Stimulated activated naive CD8-positive, alpha-beta T cell treated with anti-CD3 and anti-CD28 coated beads, Interleukin-15, amount 100 ng/mL, for 72 hours (primary cell): ENCODE data around the gene OPN1MW.
A peak's percentile ranks its signal among the peaks of the same experiment; 100 is the strongest.
"Not testable (repeated sequence)": the region's sequence is repeated elsewhere in the genome, so short reads cannot be mapped to it uniquely, and the experiment has no call there.

Experiments used
- ATAC-seq: fragments of 150-1000 bp; cut with Tn5 transposase; 2 replicates; pipeline ENCODE4 v1.10.0; 2021; ENCODE audit warnings: mild to moderate bottlenecking, moderate library complexity
- DNase-seq, 2 donors: peaks; one replicate each; pipeline ENCODE4 v3.0.0; 2021 to 2022
- H3K27ac Mint-ChIP-seq, 2 donors: one replicate each; pipeline ENCODE4 v1.8.0; 2022; ENCODE audit warnings: mild to moderate bottlenecking in 2 of 2, mixed read lengths in 2 of 2, moderate library complexity in 2 of 2
- H3K27me3 Mint-ChIP-seq: one replicate; pipeline ENCODE4 v1.8.0; 2022; ENCODE audit warnings: mixed read lengths
- H3K4me1 Mint-ChIP-seq: one replicate; pipeline ENCODE4 v1.8.0; 2022; ENCODE audit warnings: mild to moderate bottlenecking, mixed read lengths
- H3K4me3 Mint-ChIP-seq, 2 donors: one replicate each; pipeline ENCODE4 v1.8.0; 2022; ENCODE audit warnings: mild to moderate bottlenecking in 2 of 2, mixed read lengths in 2 of 2, moderate library complexity in 1 of 2
- H3K9me3 Mint-ChIP-seq, 2 donors: one replicate each; pipeline ENCODE4 v1.8.0; 2022; ENCODE audit warnings: mixed read lengths in 2 of 2

Gene OPN1MW

DNA sequence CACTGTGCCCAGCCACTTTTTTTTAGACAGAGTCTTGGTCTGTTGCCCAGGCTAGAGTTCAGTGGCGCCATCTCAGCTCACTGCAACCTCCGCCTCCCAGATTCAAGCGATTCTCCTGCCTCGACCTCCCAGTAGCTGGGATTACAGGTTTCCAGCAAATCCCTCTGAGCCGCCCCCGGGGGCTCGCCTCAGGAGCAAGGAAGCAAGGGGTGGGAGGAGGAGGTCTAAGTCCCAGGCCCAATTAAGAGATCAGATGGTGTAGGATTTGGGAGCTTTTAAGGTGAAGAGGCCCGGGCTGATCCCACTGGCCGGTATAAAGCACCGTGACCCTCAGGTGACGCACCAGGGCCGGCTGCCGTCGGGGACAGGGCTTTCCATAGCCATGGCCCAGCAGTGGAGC is at the start of gene OPN1MW:
TSS of gene OPN1MW (plus strand) at position 301 of the 400 bp plus-strand sequence. CDS start at position 383, 82 bp downstream.
- H3K27ac Mint-ChIP-seq, H3K9me3 Mint-ChIP-seq, H3K27me3 Mint-ChIP-seq, ATAC-seq, H3K4me3 Mint-ChIP-seq, H3K4me1 Mint-ChIP-seq, DNase-seq: not testable (repeated sequence)

DNA sequence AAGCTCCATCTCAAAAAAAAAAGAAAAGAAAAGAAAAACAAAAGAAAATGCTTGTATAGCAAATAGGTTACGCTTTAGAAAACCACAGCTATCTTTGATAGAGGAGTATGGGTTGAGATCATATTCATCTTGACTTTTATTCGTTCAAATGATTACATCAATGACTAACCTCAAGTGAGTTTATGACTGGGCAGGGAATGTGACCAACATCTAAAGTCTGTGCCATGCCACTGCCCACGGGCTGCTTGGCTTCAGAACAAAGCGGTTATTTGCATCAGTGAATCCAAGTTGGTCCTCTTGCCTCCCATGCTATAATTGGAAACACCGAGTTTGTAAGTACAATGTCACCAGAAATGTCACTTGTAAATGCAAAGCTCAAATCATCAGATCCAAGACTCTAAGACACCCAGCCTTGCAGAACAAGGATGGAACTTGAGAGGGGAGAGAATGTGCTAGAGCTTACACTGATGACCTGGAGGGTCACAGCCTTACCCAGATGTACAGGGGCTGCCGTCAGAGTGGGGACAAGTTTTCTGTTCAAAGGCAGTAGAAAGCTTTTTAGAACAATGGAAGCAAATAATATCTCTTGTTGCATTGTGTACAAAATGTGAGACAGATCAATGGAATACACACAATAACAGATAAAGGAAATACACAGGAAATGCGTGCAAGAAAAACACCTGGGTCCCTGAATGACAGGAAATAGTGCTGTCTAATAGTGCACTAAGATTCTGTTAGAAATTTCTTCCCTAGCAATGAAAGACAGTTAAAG is 46.8 kb upstream of the OPN1MW start:
- Mint-ChIP-seq H3K27me3 (no peaks in the 10 kb centered on the region), H3K4me1 (peaks cover 16% of the 10 kb centered on the region), H3K27ac (peak overlapping the region in 1 of 2 donors; percentile 95), H3K9me3 (no peaks in the 10 kb centered on the region), H3K4me3 (peak overlapping the region; percentile 70 to 84)
- DNase-seq (no peak), ATAC-seq (peak; percentile 58)

DNA sequence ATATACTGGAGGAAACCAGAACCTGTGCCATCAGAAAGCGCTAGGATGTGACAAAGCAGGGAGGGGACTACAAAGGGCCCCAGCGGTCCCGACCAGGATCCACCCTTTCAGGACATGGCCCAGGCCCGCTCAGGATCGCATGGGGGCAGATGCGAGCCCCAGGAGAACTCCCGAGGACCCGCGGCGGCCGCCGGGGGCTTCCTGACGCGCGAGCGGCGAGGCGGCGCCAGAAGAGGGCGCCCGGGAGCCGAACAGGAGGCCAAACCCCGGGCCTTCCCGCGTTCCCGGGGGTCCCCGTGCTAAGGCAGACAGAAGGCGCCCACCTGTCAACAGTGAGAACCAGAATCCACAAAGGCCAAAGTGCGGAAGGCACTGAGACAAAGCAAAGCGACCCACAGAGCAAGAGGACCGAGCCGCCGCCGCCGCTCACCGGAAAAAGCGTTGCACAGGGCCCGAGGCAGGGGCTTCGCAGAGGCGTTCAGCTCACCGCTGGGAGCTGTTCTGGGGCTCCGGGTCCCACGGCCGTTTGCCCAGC is 45.7 kb upstream of the OPN1MW start:
- peaks cover 16% of the 10 kb centered on the region for H3K4me1 Mint-ChIP-seq
- H3K27ac Mint-ChIP-seq = peak overlapping the region; percentile 94 to 97
- peak overlapping the region; percentile 84 to 89 for H3K4me3 Mint-ChIP-seq
- H3K27me3 Mint-ChIP-seq = no peaks in the 10 kb centered on the region
- peak; percentile 89 for ATAC-seq
- no peaks in the 10 kb centered on the region for H3K9me3 Mint-ChIP-seq
- DNase-seq = peak; percentile 68

DNA sequence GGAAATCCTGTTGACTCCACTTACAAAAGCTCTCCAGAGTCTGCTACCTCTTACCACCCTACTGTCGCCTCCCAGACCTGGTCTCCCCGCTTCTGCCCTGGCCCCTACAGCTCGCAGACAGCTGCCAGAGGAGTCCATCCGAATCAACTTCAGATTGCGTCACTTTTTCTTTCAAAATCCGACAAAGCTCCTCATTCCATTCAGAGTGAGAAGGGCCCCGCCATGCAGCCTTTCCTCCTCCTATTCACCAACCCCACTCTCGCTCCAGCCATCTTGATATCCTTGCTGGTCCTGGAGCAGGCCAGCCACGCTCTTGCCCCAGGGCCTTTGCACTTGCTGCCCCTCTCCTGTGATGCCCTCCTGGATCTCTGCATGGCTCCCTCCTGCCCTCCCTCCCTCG is 43.5 kb upstream of the OPN1MW start:
- Mint-ChIP-seq H3K27me3 (no peaks in the 10 kb centered on the region), H3K9me3 (no peaks in the 10 kb centered on the region), H3K4me3 (no peak overlapping the region), H3K4me1 (peaks cover 16% of the 10 kb centered on the region), H3K27ac (no peak overlapping the region)
- no peak for DNase-seq
- ATAC-seq = no peak

DNA sequence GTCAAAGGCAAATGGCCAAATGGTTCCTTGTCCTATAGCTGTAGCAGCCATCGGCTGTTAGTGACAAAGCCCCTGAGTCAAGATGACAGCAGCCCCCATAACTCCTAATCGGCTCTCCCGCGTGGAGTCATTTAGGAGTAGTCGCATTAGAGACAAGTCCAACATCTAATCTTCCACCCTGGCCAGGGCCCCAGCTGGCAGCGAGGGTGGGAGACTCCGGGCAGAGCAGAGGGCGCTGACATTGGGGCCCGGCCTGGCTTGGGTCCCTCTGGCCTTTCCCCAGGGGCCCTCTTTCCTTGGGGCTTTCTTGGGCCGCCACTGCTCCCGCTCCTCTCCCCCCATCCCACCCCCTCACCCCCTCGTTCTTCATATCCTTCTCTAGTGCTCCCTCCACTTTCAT is 42.2 kb upstream of the OPN1MW start:
- DNase-seq = no peak
- Mint-ChIP-seq H3K9me3 (no peaks in the 10 kb centered on the region), H3K27ac (no peak overlapping the region), H3K4me1 (peaks cover 16% of the 10 kb centered on the region), H3K27me3 (no peaks in the 10 kb centered on the region), H3K4me3 (no peak overlapping the region)
- ATAC-seq = no peak

GRCh38 chrX:154140742-154141141 is 41.7 kb upstream of the OPN1MW start:
- peaks cover 13% of the 10 kb centered on the region for H3K4me1 Mint-ChIP-seq
- no peaks in the 10 kb centered on the region for H3K9me3 Mint-ChIP-seq
- no peak overlapping the region for H3K27ac Mint-ChIP-seq
- no peak overlapping the region for H3K4me3 Mint-ChIP-seq
- ATAC-seq (no peak), DNase-seq (no peak)
- H3K27me3 Mint-ChIP-seq = no peaks in the 10 kb centered on the region

DNA sequence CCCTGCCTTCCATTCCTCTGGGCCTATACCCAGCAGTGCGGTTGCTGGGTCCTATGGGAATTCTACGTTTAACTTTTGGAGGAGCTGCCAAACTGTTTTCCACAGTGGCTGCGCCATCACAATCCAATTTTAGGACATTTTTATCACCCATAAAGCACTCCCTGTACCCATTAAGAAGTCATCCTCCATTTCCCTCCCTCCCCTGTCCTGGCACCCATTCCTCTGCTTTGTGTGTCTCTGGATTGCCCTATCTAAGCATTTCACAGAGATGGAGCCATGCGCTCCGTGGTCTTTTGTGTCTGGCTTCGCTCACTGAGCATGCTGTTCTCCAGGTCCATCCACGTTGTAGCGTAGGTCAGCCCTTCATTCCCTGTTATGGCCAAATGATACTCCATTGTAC is 40.0 kb upstream of the OPN1MW start:
- H3K4me1 Mint-ChIP-seq = no peaks in the 10 kb centered on the region
- no peaks in the 10 kb centered on the region for H3K27me3 Mint-ChIP-seq
- H3K9me3 Mint-ChIP-seq = no peaks in the 10 kb centered on the region
- H3K27ac Mint-ChIP-seq = peak overlapping the region in 1 of 2 donors; percentile 19
- no peak overlapping the region for H3K4me3 Mint-ChIP-seq
- DNase-seq (no peak), ATAC-seq (no peak)

DNA sequence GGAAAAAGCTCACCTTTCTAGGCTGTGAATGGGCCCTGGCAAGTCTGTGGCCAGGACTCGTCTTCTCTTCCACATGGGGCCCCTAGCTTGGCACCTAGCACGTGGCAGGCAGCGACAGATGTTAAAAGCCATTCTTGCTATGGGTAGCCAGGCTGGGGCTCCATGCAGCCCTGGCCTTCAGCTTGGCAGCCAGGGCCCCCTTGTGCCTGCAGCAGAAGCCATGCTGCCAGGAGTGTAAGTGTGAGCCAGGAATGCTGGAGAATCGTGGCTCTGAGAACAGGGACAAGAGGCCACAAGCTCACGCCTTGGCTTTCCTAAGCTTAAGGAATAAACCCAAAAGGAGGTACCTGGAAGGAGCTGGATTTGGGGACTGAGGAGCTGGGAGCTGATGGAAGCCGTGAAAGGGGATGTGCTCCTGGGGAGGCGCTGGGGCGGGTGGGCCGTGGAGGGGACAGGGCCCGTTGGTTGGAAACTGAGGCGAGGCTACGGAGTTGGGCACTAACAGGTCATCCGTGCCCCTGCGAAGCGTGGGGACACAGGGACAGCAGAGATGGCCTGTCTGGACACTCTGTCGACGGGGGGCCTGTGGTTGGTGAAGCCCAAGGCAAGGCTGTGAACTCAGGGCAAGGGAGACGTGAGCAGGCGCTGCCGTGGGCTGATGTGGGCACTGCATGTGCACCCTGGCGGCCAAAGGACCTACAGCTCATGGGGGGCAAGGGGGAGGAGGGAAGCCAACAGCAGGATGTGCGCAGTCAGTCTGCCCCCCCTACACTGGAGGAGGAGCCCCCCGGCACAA is 39.2 kb upstream of the OPN1MW start:
- Mint-ChIP-seq H3K4me3 (no peak overlapping the region), H3K4me1 (no peaks in the 10 kb centered on the region), H3K9me3 (no peaks in the 10 kb centered on the region), H3K27ac (no peak overlapping the region), H3K27me3 (no peaks in the 10 kb centered on the region)
- DNase-seq (no peak), ATAC-seq (no peak)

DNA sequence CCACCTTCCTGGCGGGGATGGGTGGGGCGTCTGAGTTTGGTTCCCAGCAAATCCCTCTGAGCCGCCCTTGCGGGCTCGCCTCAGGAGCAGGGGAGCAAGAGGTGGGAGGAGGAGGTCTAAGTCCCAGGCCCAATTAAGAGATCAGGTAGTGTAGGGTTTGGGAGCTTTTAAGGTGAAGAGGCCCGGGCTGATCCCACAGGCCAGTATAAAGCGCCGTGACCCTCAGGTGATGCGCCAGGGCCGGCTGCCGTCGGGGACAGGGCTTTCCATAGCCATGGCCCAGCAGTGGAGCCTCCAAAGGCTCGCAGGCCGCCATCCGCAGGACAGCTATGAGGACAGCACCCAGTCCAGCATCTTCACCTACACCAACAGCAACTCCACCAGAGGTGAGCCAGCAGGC is 38.4 kb upstream of the OPN1MW start, which contains the start of gene OPN1LW:
TSS of gene OPN1LW (plus strand) at position 234 of the 400 bp plus-strand sequence. CDS start at position 275, 41 bp downstream.
- H3K9me3 Mint-ChIP-seq, H3K27ac Mint-ChIP-seq, H3K4me1 Mint-ChIP-seq, DNase-seq, ATAC-seq, H3K4me3 Mint-ChIP-seq, H3K27me3 Mint-ChIP-seq: not testable (repeated sequence)

DNA sequence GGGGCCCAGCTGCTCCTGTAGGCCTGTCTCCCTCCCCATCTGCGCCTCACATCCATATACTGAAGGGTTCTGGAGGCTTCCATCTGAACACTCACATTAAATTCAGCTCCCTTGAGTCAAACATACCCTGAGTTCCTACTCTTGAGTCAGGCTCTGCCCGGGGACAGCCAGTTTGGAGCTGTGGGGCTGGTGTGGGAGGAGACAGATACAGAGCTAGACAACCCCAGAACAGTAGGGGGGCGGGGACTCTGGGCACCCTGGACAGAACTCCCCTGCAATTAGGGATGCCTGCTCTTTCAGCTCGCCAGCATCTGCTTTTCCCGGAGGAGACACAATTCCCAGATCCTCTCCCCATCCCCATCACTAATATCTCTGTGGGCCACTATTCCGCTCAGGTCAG is 31.4 kb upstream of the OPN1MW start:
- H3K27ac Mint-ChIP-seq = peak overlapping the region in 1 of 2 donors; percentile 48
- H3K4me1 Mint-ChIP-seq, H3K27me3 Mint-ChIP-seq, H3K9me3 Mint-ChIP-seq, H3K4me3 Mint-ChIP-seq, DNase-seq, ATAC-seq: not testable (repeated sequence)

DNA sequence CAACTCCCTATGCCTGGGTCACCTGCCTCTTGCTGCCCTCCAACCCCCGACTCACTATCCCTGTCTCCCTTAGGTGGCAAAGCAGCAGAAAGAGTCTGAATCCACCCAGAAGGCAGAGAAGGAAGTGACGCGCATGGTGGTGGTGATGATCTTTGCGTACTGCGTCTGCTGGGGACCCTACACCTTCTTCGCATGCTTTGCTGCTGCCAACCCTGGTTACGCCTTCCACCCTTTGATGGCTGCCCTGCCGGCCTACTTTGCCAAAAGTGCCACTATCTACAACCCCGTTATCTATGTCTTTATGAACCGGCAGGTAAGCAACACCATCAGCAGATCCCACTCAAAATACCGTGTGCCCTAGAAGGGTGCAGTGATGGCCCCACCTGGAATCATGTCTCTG is 26.2 kb upstream of the OPN1MW start:
- not testable (repeated sequence) for H3K4me1 Mint-ChIP-seq, H3K27ac Mint-ChIP-seq, ATAC-seq, H3K27me3 Mint-ChIP-seq, H3K4me3 Mint-ChIP-seq, H3K9me3 Mint-ChIP-seq, DNase-seq

GRCh38 chrX:154157207-154157606 is 25.2 kb upstream of the OPN1MW start:
- H3K4me1 Mint-ChIP-seq, H3K27ac Mint-ChIP-seq, DNase-seq, H3K27me3 Mint-ChIP-seq, H3K4me3 Mint-ChIP-seq, H3K9me3 Mint-ChIP-seq, ATAC-seq: not testable (repeated sequence)

DNA sequence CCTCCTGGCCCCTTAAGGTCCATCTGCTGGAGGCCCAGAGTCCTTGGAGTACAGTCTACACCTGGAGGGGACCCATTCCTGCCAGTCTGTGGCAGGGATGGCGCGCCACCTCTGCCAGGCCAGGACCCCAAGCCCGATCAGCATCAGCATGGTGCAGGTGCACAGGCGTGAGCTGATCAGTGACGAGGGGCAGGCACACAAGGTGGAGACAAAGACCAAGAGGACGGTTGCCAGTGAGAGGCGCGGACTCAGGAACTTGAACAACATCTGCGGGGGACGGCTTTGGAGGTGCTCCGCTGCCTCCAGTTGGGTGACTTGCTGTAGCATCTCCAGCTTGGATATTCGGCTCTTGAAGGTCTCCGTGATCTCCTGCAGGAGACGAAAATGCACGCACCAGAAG is 23.1 kb upstream of the OPN1MW start:
- H3K27ac Mint-ChIP-seq, H3K4me3 Mint-ChIP-seq, H3K27me3 Mint-ChIP-seq, DNase-seq, H3K4me1 Mint-ChIP-seq, H3K9me3 Mint-ChIP-seq, ATAC-seq: not testable (repeated sequence)

GRCh38 chrX:154164902-154165301 is 17.5 kb upstream of the OPN1MW start:
- H3K27ac Mint-ChIP-seq, H3K27me3 Mint-ChIP-seq, ATAC-seq, DNase-seq, H3K4me3 Mint-ChIP-seq, H3K4me1 Mint-ChIP-seq, H3K9me3 Mint-ChIP-seq: not testable (repeated sequence)

GRCh38 chrX:154168384-154168783 is 14.0 kb upstream of the OPN1MW start:
- not testable (repeated sequence) for ATAC-seq, H3K4me1 Mint-ChIP-seq, H3K27ac Mint-ChIP-seq, H3K27me3 Mint-ChIP-seq, H3K4me3 Mint-ChIP-seq, DNase-seq, H3K9me3 Mint-ChIP-seq

DNA sequence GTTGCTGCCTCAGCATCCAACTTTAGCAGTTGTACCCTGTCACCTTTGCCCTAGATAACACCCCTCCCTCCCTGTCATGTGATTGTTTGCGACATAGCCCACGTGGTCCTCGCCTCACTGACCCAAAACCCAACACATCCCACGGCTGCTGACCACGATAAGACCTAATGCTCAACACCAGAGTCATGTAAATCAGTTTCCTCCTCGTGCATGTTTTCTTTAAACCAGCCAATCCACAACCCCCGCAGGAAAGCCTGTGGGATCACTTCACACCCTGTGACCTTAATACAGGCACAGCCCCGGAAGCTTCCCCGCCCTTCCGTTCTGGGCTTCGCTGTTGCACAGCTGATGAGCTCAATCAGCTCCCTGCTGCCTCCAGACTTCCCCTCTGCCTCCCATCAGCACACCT is 9.9 kb upstream of the OPN1MW start:
- ATAC-seq = peak; percentile 99
- H3K27ac Mint-ChIP-seq, H3K27me3 Mint-ChIP-seq, DNase-seq, H3K9me3 Mint-ChIP-seq, H3K4me1 Mint-ChIP-seq, H3K4me3 Mint-ChIP-seq: not testable (repeated sequence)
